Neural crest cell (in vitro differentiated cells): ENCODE data around the gene ZKSCAN3. TPM values are rescaled to one million over a fixed set of nuclear protein-coding genes. Genes with fewer than 3 reads are reported as not detected.
"Not testable (repeated sequence)": the region's sequence is repeated elsewhere in the genome, so short reads cannot be mapped to it uniquely, and the experiment has no call there.

Experiments used
- DNase-seq: peaks from one replicate; pipeline ENCODE4 v3.0.0; 2021; ENCODE audit warnings: low read depth, mixed read lengths, low spot score
- H3K27ac Mint-ChIP-seq: one replicate; pipeline ENCODE4 v1.8.0; 2021; ENCODE audit warnings: mild to moderate bottlenecking, mixed read lengths; ENCODE audit not compliant: unreplicated experiment
- H3K27me3 Mint-ChIP-seq: 2 replicates; pipeline ENCODE4 v1.8.0; 2021; ENCODE audit warnings: low read depth, mild to moderate bottlenecking, mixed read lengths
- H3K36me3 Mint-ChIP-seq: 2 replicates; pipeline ENCODE4 v1.8.0; 2021; ENCODE audit warnings: low read depth, mild to moderate bottlenecking, mixed read lengths
- H3K4me1 Mint-ChIP-seq: 2 replicates; pipeline ENCODE4 v1.8.0; 2021; ENCODE audit warnings: mixed read lengths
- H3K4me3 Mint-ChIP-seq: one replicate; pipeline ENCODE4 v1.8.0; 2021; ENCODE audit warnings: mild to moderate bottlenecking, mixed read lengths
- H3K9me3 Mint-ChIP-seq: 2 replicates; pipeline ENCODE4 v1.8.0; 2021; ENCODE audit warnings: mixed read lengths
- total RNA-seq: library from RNA; stranded (reverse); gene quantifications from 2 replicates; pipeline ENCODE4 v1.2.1, GENCODE V29; 2021
- TF ChIP-seq, protein P1 (sequence below): fragments of 200-600 bp; sonication (generic); conservative IDR thresholded peaks from 2 replicates; pipeline ENCODE4 v1.5.0; 2021; ENCODE audit warnings: antibody characterized with exemption, mild to moderate bottlenecking

Gene ZKSCAN3
- total RNA-seq, 1 donor from 2014 or later: 11.5 TPM

DNA sequence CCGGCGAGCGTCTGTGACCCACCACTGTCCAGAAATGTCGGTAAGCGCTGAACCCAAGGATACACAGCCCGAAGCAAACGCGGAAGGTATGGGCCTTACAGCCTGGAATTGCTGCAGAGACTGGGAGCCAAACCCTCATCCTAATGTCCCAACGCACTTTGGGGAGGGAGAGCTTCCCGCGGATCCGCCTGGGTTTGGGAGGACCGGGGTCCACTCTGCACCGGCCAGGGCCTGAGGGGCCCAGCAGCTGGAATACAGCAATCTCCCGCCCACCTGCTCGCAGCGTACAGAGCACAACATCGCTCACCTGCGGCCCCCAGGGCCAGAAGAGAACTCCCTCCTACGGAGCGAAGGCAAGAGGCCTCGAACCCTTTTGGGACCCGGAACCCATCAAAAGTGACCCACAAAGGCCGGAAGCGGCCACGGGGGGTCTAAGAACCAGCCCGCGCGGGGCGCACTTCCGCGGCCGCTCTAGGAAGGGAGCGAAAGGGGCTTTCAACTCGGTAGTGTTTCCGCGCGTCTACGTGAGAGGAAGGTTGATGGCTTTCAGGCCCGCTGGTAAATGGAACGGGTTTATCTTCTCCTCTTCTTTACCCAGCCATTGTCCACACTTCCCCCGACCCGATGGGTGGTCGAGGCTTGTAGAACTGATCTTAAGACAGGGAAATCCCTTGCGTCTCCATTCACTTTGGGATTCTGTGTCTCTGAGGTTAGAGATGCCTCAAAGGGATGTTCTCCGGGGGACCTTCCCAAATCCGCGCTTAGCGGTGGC is 49.8 kb downstream of the ZKSCAN3 start, which contains the start of gene ZSCAN12:
TSS of gene ZSCAN12 (minus strand) at position 398 of the 772 bp plus-strand sequence. CDS start 1,342 bp downstream, outside the sequence.
- Mint-ChIP-seq H3K36me3 (peaks cover 14% of the 10 kb centered on the region), H3K4me3 (peak within 1 kb of the TSS; percentile 94), H3K27ac (peak within 1 kb of the TSS; percentile 98), H3K4me1 (peaks cover 45% of the 10 kb centered on the region), H3K27me3 (peaks cover 28% of the 10 kb centered on the region), H3K9me3 (no peaks in the 10 kb centered on the region)
- TF ChIP-seq, protein P1, sequence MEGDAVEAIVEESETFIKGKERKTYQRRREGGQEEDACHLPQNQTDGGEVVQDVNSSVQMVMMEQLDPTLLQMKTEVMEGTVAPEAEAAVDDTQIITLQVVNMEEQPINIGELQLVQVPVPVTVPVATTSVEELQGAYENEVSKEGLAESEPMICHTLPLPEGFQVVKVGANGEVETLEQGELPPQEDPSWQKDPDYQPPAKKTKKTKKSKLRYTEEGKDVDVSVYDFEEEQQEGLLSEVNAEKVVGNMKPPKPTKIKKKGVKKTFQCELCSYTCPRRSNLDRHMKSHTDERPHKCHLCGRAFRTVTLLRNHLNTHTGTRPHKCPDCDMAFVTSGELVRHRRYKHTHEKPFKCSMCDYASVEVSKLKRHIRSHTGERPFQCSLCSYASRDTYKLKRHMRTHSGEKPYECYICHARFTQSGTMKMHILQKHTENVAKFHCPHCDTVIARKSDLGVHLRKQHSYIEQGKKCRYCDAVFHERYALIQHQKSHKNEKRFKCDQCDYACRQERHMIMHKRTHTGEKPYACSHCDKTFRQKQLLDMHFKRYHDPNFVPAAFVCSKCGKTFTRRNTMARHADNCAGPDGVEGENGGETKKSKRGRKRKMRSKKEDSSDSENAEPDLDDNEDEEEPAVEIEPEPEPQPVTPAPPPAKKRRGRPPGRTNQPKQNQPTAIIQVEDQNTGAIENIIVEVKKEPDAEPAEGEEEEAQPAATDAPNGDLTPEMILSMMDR: peak; percentile 76
- DNase-seq: peak; percentile 81

DNA sequence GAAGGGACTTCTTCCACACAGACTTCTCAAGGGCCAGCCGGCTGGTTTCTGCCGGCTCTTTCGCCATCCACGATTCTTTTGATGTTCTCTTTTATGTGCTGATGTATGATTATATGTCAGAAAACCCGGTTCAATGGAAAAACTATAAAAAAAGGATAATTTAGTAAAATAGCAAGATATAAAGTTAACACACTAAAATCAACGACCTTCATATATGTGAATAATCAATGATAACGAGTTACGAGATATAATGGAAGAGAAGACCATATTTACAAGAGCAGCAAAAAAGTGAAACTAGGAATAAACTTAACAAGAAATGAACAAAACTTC is 50.3 kb downstream of the ZKSCAN3 start:
- Mint-ChIP-seq H3K9me3 (no peaks in the 10 kb centered on the region), H3K27ac (peak overlapping the region; percentile 98), H3K36me3 (peaks cover 13% of the 10 kb centered on the region), H3K4me1 (peaks cover 40% of the 10 kb centered on the region), H3K4me3 (peak overlapping the region; percentile 94), H3K27me3 (peaks cover 31% of the 10 kb centered on the region)
- no peak for DNase-seq
- TF ChIP-seq, protein P1: no peak

DNA sequence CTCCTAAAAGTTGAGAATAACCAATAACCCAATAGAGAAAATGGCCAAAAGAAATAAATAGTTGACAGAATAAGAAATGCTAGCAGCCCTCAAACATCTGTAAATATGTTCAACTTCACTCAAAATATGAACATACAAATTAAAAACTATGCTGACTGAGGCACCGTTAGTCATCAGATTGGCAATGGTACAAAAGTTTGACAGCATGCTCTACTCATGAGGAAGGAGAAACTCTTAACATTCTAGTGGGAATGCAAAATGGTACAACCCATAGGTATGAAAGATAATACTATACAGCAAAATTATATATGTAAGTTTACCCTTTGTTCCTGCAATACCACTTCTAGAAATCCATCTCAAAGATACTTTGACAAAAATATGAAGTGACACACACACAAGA is 51.4 kb downstream of the ZKSCAN3 start:
- no peak overlapping the region for H3K27ac Mint-ChIP-seq
- H3K4me3 Mint-ChIP-seq: peak overlapping the region; percentile 56
- peaks cover 30% of the 10 kb centered on the region for H3K4me1 Mint-ChIP-seq
- no peak for DNase-seq
- TF ChIP-seq, protein P1: no peak
- peaks cover 35% of the 10 kb centered on the region for H3K27me3 Mint-ChIP-seq
- H3K36me3 Mint-ChIP-seq: peaks cover 10% of the 10 kb centered on the region
- H3K9me3 Mint-ChIP-seq: no peaks in the 10 kb centered on the region

DNA sequence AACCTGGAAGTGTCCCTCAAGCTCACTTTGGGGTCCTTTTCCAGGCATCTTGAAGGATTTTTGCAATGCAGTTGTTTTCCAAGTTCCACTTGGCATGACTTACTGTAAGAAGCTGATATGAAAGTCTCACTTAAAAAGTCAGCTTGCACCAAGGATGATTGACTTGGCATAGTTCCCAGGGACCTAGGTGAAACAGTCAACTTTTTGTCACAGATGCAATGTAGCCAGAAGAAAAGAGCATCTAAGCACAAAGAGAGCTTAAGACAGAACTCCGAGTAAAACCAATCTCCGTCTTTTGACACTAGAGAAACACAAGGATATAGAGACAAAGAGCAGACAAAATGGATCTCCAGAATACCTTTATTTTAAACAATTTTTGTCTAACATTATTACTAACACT is 52.5 kb downstream of the ZKSCAN3 start:
- Mint-ChIP-seq H3K4me3 (peak overlapping the region; percentile 62), H3K27ac (no peak overlapping the region), H3K4me1 (peaks cover 19% of the 10 kb centered on the region), H3K9me3 (no peaks in the 10 kb centered on the region), H3K36me3 (peaks cover 6% of the 10 kb centered on the region), H3K27me3 (peaks cover 38% of the 10 kb centered on the region)
- DNase-seq: no peak
- TF ChIP-seq, protein P1: no peak

DNA sequence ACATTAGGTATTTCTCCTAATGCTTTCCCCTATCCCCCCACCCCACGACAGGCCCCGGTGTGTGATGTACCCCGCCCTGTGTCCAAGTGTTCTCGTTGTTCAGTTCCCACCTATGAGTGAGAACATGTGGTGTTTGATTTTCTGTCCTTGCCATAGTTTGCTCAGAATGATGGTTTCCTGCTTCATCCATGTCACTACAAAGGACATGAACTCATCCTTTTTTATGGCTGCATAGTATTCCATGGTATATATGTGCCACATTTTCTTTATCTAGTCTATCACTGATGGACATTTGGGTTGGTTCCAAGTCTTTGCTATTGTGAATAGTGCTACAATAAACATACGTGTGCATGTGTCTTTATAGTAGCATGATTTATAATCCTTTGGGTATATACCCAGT is 54.2 kb downstream of the ZKSCAN3 start:
- not testable (repeated sequence) for H3K27ac Mint-ChIP-seq, H3K4me1 Mint-ChIP-seq, H3K4me3 Mint-ChIP-seq, DNase-seq, H3K36me3 Mint-ChIP-seq, H3K9me3 Mint-ChIP-seq
- H3K27me3 Mint-ChIP-seq: peaks cover 38% of the 10 kb centered on the region

DNA sequence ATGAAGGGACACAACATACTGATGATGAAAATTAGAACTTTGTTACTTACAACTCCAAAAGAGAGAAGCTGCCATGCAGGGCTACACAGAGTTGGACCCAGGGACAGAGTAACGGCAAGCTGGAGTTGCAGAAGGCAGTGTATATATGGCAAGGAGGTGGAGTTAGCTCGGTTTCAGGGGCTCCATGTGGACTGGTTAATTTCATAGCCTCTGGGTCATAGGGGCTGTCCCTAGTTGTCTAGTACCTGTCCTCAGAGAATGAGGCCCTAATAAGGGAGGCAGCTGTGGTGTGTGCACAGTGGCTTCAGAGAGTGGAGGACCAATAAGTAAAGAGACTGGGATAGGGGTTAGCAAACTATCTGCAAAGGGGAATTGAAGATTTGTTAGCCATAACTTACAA is 57.7 kb downstream of the ZKSCAN3 start:
- H3K36me3 Mint-ChIP-seq: peaks cover 7% of the 10 kb centered on the region
- TF ChIP-seq, protein P1: no peak
- H3K4me1 Mint-ChIP-seq: no peaks in the 10 kb centered on the region
- peaks cover 7% of the 10 kb centered on the region for H3K9me3 Mint-ChIP-seq
- no peak for DNase-seq
- H3K4me3 Mint-ChIP-seq: no peak overlapping the region
- H3K27me3 Mint-ChIP-seq: peaks cover 25% of the 10 kb centered on the region
- H3K27ac Mint-ChIP-seq: no peak overlapping the region
